Erythroblast (primary cell): ENCODE data around the gene DSCAM.

Experiments
- GATA1 ChIP-seq: IDR thresholded peaks from 2 replicates; pipeline ENCODE4 v1.6.1; 2011; ENCODE audit warnings: low read depth, mild to moderate bottlenecking, control low read depth, low read length, moderate library complexity
- POLR2A ChIP-seq: IDR thresholded peaks from 2 replicates; pipeline ENCODE4 v1.6.1; 2011; ENCODE audit warnings: mild to moderate bottlenecking, low read length

GRCh38 chr21:40595806-40596205, 251.2 kb downstream of the DSCAM start:
- TF ChIP-seq POLR2A = no peak
- no peak for TF ChIP-seq GATA1
